Subcutaneous preadipocyte (primary cell): ENCODE data around the gene UQCRFS1. TPM values are rescaled to one million over a fixed set of nuclear protein-coding genes. Genes with fewer than 3 reads are reported as not detected.

Experiments
- small RNA-seq: library from RNA; depleted of rRNA; stranded (forward); fragments of <200 nt; gene quantifications from one replicate; pipeline ENCODE3, GENCODE V24; 2012
- total RNA-seq: library from RNA; depleted of rRNA; stranded (reverse); fragments of >200 nt; gene quantifications from 2 replicates; pipeline ENCODE4 v1.2.3, GENCODE V29; 2012

UQCRFS1 gene
- 37.1 and 38.1 TPM in 2 replicates for total RNA-seq

GRCh38 chr19:29212648-29213573 is at the start of gene UQCRFS1:
Gene UQCRFS1, minus strand, starts transcription at chr19:29213151. Its CDS starts 33 bp downstream, at chr19:29213118.

Small RNAs within 50 kb of the gene (small RNA-seq; reads per million reads assigned to genes)
- gene RN7SL340P = not detected
